HepG2 (cell line): ENCODE measurements around the gene RCN1. TPM values are rescaled to one million over a fixed set of nuclear protein-coding genes. Genes with fewer than 3 reads are reported as not detected.

Experiments used
- ATAC-seq: fragments of 200-7000 bp; cut with Tn5 transposase; 3 replicates; pipeline ENCODE4 v1.9.1; 2020; ENCODE audit warnings: mild to moderate bottlenecking, moderate library complexity
- BruUV-seq: library from RNA; stranded (reverse); fragments of 400-500 nt; replicated peaks from 2 replicates; lab custom pipeline; 2021; lab: Mats Ljungman, UMichigan
- CTCF ChIA-PET: fragments of 300-600 bp; formaldehyde crosslinking; extraction: SDS; loops from one replicate; lab custom pipeline; 2021; ENCODE audit warnings: low total read pairs, inconsistent platforms, low intra/inter-chr PET ratio; lab: Yijun Ruan, JAX
- POLR2A ChIA-PET: fragments of 350-600 bp; sonication (Branson Sonifier 250); formaldehyde crosslinking; loops from one replicate; lab custom pipeline; 2020; ENCODE audit warnings: antibody characterized with exemption, inconsistent platforms; lab: Yijun Ruan, JAX
- DNase-seq: peaks from one replicate; pipeline ENCODE4 v3.0.0-alpha.2; 2015; ENCODE audit warnings: low spot score
- FAIRE-seq: peaks from 3 replicates; lab custom pipeline; 2011; peaks lifted over from hg19 to GRCh38; lab: Jason Lieb, UNC
- H2AFZ ChIP-seq: one replicate; pipeline ENCODE4 v1.6.1; 2011; ENCODE audit warnings: low read length, inconsistent platforms
- H3K27ac ChIP-seq: fragments of 300-600 bp; 3 replicates; pipeline ENCODE4 v1.8.0; 2011; ENCODE audit warnings: mixed run types, mild to moderate bottlenecking, mixed read lengths, low read length, inconsistent platforms; ENCODE audit not compliant: insufficient read depth; ENCODE audit errors: extremely low read length
- H3K27me3 ChIP-seq, 2 experiments: fragments of 200-600 bp in 1 of 2; 2 replicates in 1 of 2; 3 replicates in 1 of 2; pipeline versions ENCODE4 v1.6.0 to v1.8.0; 2011; ENCODE audit warnings: low read length in 2 of 2, mild to moderate bottlenecking in 2 of 2, moderate library complexity in 2 of 2, inconsistent platforms in 1 of 2; ENCODE audit not compliant: insufficient read depth in 2 of 2, control insufficient read depth in 1 of 2
- H3K36me3 ChIP-seq, 2 experiments: fragments of 200-600 bp in 1 of 2; replicated peaks in 1 of 2; 2 replicates in 1 of 2; 3 replicates in 1 of 2; pipeline versions ENCODE4 v1.5.1 to v1.8.0; 2011; ENCODE audit warnings: low read length in 2 of 2, inconsistent platforms in 1 of 2; ENCODE audit not compliant: insufficient read depth in 2 of 2, control insufficient read depth in 1 of 2
- H3K4me1 ChIP-seq: 2 replicates; pipeline ENCODE4 v1.5.1; 2012; ENCODE audit warnings: low read length, inconsistent platforms; ENCODE audit not compliant: insufficient read depth
- H3K4me2 ChIP-seq: 2 replicates; pipeline ENCODE4 v1.6.0; 2011; ENCODE audit warnings: low read depth, low read length, inconsistent platforms
- H3K4me3 ChIP-seq, 3 experiments: fragments of 200-600 bp in 1 of 3; sonication (generic), shearing (Covaris generic) in 1 of 3; replicated peaks in 1 of 3; 2 replicates each; pipeline ENCODE4 v1.5.1; 2011 to 2016; ENCODE audit warnings: low read length in 3 of 3, inconsistent platforms in 2 of 3, low read depth in 2 of 3, mild to moderate bottlenecking in 2 of 3, control low read depth in 1 of 3, mixed read lengths in 1 of 3; ENCODE audit not compliant: insufficient read depth in 1 of 3
- H3K79me2 ChIP-seq: one replicate; pipeline ENCODE4 v1.6.1; 2011; ENCODE audit warnings: low read length, inconsistent platforms; ENCODE audit not compliant: insufficient read depth
- H3K9ac ChIP-seq: 2 replicates; pipeline ENCODE4 v1.6.0; 2011; ENCODE audit warnings: mild to moderate bottlenecking, low read depth, low read length, inconsistent platforms; ENCODE audit not compliant: insufficient read depth
- H3K9me3 ChIP-seq: 2 replicates; pipeline ENCODE4 v1.5.1; 2012; ENCODE audit warnings: mild to moderate bottlenecking, low read length
- H4K20me1 ChIP-seq: 2 replicates; pipeline ENCODE4 v1.6.0; 2011; ENCODE audit warnings: inconsistent platforms, mild to moderate bottlenecking, low read length, moderate library complexity; ENCODE audit not compliant: insufficient read depth
- CREB3 ChIP-seq: sonication (generic); formaldehyde crosslinking; IDR thresholded peaks from 2 replicates; pipeline ENCODE4 v1.5.0; 2020; ENCODE audit warnings: missing genetic modification reagents
- JARID2 ChIP-seq: sonication (generic); formaldehyde crosslinking; IDR thresholded peaks from 2 replicates; pipeline ENCODE4 v1.8.1; 2023; ENCODE audit warnings: missing genetic modification reagents, inconsistent platforms; ENCODE audit not compliant: insufficient replicate concordance
- KDM2A ChIP-seq: sonication (generic); formaldehyde crosslinking; IDR thresholded peaks from 2 replicates; pipeline ENCODE4 v1.4.0; 2020; ENCODE audit warnings: low read depth, missing genetic modification reagents, borderline replicate concordance
- KMT2A ChIP-seq: sonication (generic); formaldehyde crosslinking; IDR thresholded peaks from 2 replicates; pipeline ENCODE4 v1.4.0; 2020; ENCODE audit warnings: missing genetic modification reagents
- KMT2B ChIP-seq: IDR thresholded peaks from 2 replicates; pipeline ENCODE4 v1.6.1; 2016; ENCODE audit warnings: missing genetic modification reagents, missing compliant biosample characterization
- NFRKB ChIP-seq: fragments of 450-650 bp; IDR thresholded peaks from 2 replicates; pipeline ENCODE4 v1.6.1; 2017
- POGZ ChIP-seq: sonication (generic); formaldehyde crosslinking; IDR thresholded peaks from 2 replicates; pipeline ENCODE4 v1.4.0; 2020; ENCODE audit warnings: mild to moderate bottlenecking, missing genetic modification reagents
- SATB2 ChIP-seq: sonication (generic); formaldehyde crosslinking; IDR thresholded peaks from 2 replicates; pipeline ENCODE4 v1.5.0; 2020; ENCODE audit warnings: missing genetic modification reagents
- UBTF ChIP-seq: sonication (generic); formaldehyde crosslinking; IDR thresholded peaks from 2 replicates; pipeline ENCODE4 v1.4.0; 2020; ENCODE audit warnings: mild to moderate bottlenecking, missing genetic modification reagents
- ZNF761 ChIP-seq: sonication (generic); formaldehyde crosslinking; conservative IDR thresholded peaks from 2 replicates; pipeline ENCODE4 v1.4.0; 2020; ENCODE audit warnings: mild to moderate bottlenecking, missing genetic modification reagents
- ZNF790 ChIP-seq: sonication (generic); formaldehyde crosslinking; IDR thresholded peaks from 2 replicates; pipeline ENCODE4 v1.8.0; 2022; ENCODE audit warnings: missing genetic modification reagents, mild to moderate bottlenecking, borderline replicate concordance
- ZNF891 ChIP-seq: sonication (generic); formaldehyde crosslinking; IDR thresholded peaks from 2 replicates; pipeline ENCODE4 v1.5.0; 2020; ENCODE audit warnings: mild to moderate bottlenecking, missing genetic modification reagents
- WGBS: methylation state at CpG from one replicate; pipeline ENCODE4 v1.1.6; 2017; ENCODE audit warnings: low lambda C conversion rate; 5-methylcytosine and 5-hydroxymethylcytosine counted together
- in situ Hi-C: cut with HindIII; loops from 2 replicates; pipeline ENCODE4 v1.10.0; 2017; ENCODE audit warnings: low pct_unique_long_range_greater_than_20kb; ENCODE audit not compliant: extremely low pct_ligation_motif_present
- intact Hi-C: fragments of 100-400 bp; cut with micrococcal nuclease; formaldehyde crosslinking; loops from one replicate; pipeline ENCODE4 v1.10.0; 2022; ENCODE audit not compliant: unreplicated experiment
- polyA plus RNA-seq, 8 experiments: library from polyadenylated mRNA; depleted of rRNA in 3 of 8; stranded (reverse) in 7 of 8; unstranded in 1 of 8; fragments of >200 nt; fragmentation: Illumina TruSeq in 4 of 8; extraction: Trizol in 4 of 8; gene quantifications; 2 replicates each; pipeline versions ENCODE4 v1.2.1 to v1.2.3, GENCODE V29; 2011 to 2016; ENCODE audit warnings: low read depth in 4 of 8, missing spikeins in 1 of 8, mixed read lengths in 1 of 8; ENCODE audit not compliant: insufficient read depth in 1 of 8
- total RNA-seq, 5 experiments: library from RNA; depleted of rRNA; stranded (reverse); fragments of >200 nt; fragmentation: Illumina TruSeq; extraction: Trizol; gene quantifications; 2 replicates each; pipeline ENCODE4 v1.2.3, GENCODE V29; 2016; ENCODE audit warnings: low read depth in 1 of 5

The RCN1 gene
- total and polyA plus RNA-seq, 2 of the 13 experiments (the other 11 are each of a cell fraction or from before 2014, with no cell fraction given): 22.0 to 28.5 TPM

- no peak for TF ChIP-seq ZNF790 (CRISPR knock-in tag)
- no peak for TF ChIP-seq POGZ
- TF ChIP-seq JARID2 (CRISPR knock-in tag): no peak
- TF ChIP-seq SATB2 (CRISPR knock-in tag): no peak
Measured at GRCh38 chr11:32069361-32070058, 21.4 kb upstream of the RCN1 start (continued).

DNA sequence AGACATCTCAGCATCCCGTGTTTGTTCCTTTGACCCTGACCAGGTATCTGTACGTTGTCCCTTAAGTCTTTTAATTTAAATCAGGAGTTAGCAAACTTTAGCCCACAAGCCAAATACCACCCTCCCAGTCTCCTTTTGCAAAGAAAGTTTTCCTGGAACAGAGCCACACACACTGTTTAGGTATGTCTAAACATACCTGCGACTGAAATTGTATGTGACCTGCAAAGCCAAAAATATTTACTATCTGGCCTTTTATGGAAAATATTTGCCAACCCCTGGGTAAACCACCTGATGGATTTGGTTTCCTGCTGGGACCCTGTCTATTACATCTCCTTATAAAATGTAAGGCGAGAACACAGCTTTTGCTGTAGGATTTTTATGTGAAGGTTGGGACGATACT lies 20.2 kb upstream of the RCN1 start:
- POLR2A ChIA-PET: no interaction called here
- ATAC-seq: no peak
- intact Hi-C loops: no loop called here
- Histone ChIP-seq H3K79me2 (no peaks in the 10 kb centered on the region), H3K9me3 (no peaks in the 10 kb centered on the region), H3K36me3 (no peaks in the 10 kb centered on the region), H3K4me1 (no peaks in the 10 kb centered on the region), H2AFZ (no peak overlapping the region), H3K27ac (no peak overlapping the region), H3K4me3 (no peak overlapping the region), H4K20me1 (no peaks in the 10 kb centered on the region), H3K9ac (no peak overlapping the region), H3K27me3 (peaks cover 2 to 80% of the 10 kb centered on the region in 2 experiments; a peak in 4 of 5 replicates), H3K4me2 (no peak overlapping the region)
- no peak for FAIRE-seq
- CTCF ChIA-PET: no interaction called here
- no TSS peak for BruUV-seq
- in situ Hi-C loops: no loop called here
- WGBS: 11% methylated on average over 5 of the region's 5 CpGs
- no peak for DNase-seq
- TF ChIP-seq UBTF (CRISPR knock-in tag): no peak
- TF ChIP-seq CREB3 (CRISPR knock-in tag): no peak
- TF ChIP-seq NFRKB: no peak
- TF ChIP-seq KMT2A (CRISPR knock-in tag): no peak
- no peak for TF ChIP-seq KMT2B (CRISPR knock-in tag)
- TF ChIP-seq KDM2A (CRISPR knock-in tag): no peak
- TF ChIP-seq ZNF891 (CRISPR knock-in tag): no peak
- no peak for TF ChIP-seq ZNF761 (CRISPR knock-in tag)
